SK-N-SH treated with all-trans-retinoic acid at 6 μM for 48 hours (cell line): ENCODE results near the gene INTS1.

Experiments used
- ATAC-seq: fragments of 200-7000 bp; cut with Tn5 transposase; 3 replicates; pipeline ENCODE4 v1.9.1; 2020; ENCODE audit warnings: mild to moderate bottlenecking, moderate library complexity
- BACH2 ChIP-seq: fragments of 250-450 bp; sonication (Bioruptor Pico); IDR thresholded peaks from 2 replicates; pipeline ENCODE4 v1.9.0; 2021; ENCODE audit warnings: mild to moderate bottlenecking, borderline replicate concordance
- CSDC2 ChIP-seq: fragments of 250-450 bp; sonication (Bioruptor Pico); IDR thresholded peaks from 2 replicates; pipeline ENCODE4 v1.5.0; 2020; ENCODE audit warnings: mild to moderate bottlenecking, moderate library complexity
- ESRRG ChIP-seq: fragments of 250-450 bp; sonication (Bioruptor Pico); IDR thresholded peaks from 2 replicates; pipeline ENCODE4 v1.6.1; 2021; ENCODE audit warnings: mild to moderate bottlenecking
- GLIS3 ChIP-seq: fragments of 250-450 bp; sonication (Bioruptor Pico); IDR thresholded peaks from 2 replicates; pipeline ENCODE4 v1.5.0; 2020; ENCODE audit warnings: mild to moderate bottlenecking, moderate library complexity
- OSR1 ChIP-seq: fragments of 250-450 bp; sonication (Bioruptor Pico); IDR thresholded peaks from 2 replicates; pipeline ENCODE4 v1.8.0; 2022; ENCODE audit warnings: moderate library complexity, mild to moderate bottlenecking, inconsistent platforms
- PATZ1 ChIP-seq: fragments of 250-450 bp; sonication (Bioruptor Pico); IDR thresholded peaks from 2 replicates; pipeline ENCODE4 v1.8.0; 2020; ENCODE audit warnings: mild to moderate bottlenecking, moderate library complexity, borderline replicate concordance
- POU6F1 ChIP-seq: fragments of 250-450 bp; sonication (Bioruptor Pico); IDR thresholded peaks from 2 replicates; pipeline ENCODE4 v1.8.0; 2021; ENCODE audit warnings: low read depth, mild to moderate bottlenecking, moderate library complexity, borderline replicate concordance
- PPARA ChIP-seq: fragments of 250-450 bp; sonication (Bioruptor Pico); IDR thresholded peaks from 2 replicates; pipeline ENCODE4 v1.5.0; 2020; ENCODE audit warnings: mild to moderate bottlenecking, borderline replicate concordance
- RARB ChIP-seq: fragments of 250-450 bp; sonication (Bioruptor Pico); IDR thresholded peaks from 2 replicates; pipeline ENCODE4 v1.8.0; 2021; ENCODE audit warnings: mild to moderate bottlenecking, moderate library complexity
- SNAI2 ChIP-seq: fragments of 250-450 bp; sonication (Bioruptor Pico); IDR thresholded peaks from 2 replicates; pipeline ENCODE4 v1.5.0; 2020; ENCODE audit warnings: mild to moderate bottlenecking, moderate library complexity
- TCF4 ChIP-seq: fragments of 250-450 bp; sonication (Bioruptor Pico); IDR thresholded peaks from 2 replicates; pipeline ENCODE4 v1.8.0; 2021; ENCODE audit warnings: mild to moderate bottlenecking, moderate library complexity, borderline replicate concordance
- TOX ChIP-seq: fragments of 250-450 bp; sonication (Bioruptor Pico); IDR thresholded peaks from 2 replicates; pipeline ENCODE4 v1.8.0; 2021; ENCODE audit warnings: mild to moderate bottlenecking, moderate library complexity, borderline replicate concordance
- ZC3H10 ChIP-seq: fragments of 250-450 bp; sonication (Bioruptor Pico); IDR thresholded peaks from 2 replicates; pipeline ENCODE4 v1.5.1; 2021; ENCODE audit warnings: mild to moderate bottlenecking, moderate library complexity
- ZFP3 ChIP-seq: fragments of 250-450 bp; sonication (Bioruptor Pico); IDR thresholded peaks from 2 replicates; pipeline ENCODE4 v1.5.0; 2020; ENCODE audit warnings: mild to moderate bottlenecking, moderate library complexity
- ZFP30 ChIP-seq: fragments of 450-650 bp; formaldehyde crosslinking; IDR thresholded peaks from 2 replicates; pipeline ENCODE4 v1.5.0; 2022; ENCODE audit warnings: mild to moderate bottlenecking, moderate library complexity
- ZNF565 ChIP-seq: fragments of 450-650 bp; formaldehyde crosslinking; conservative IDR thresholded peaks from 2 replicates; pipeline ENCODE4 v1.5.0; 2020; ENCODE audit warnings: low read depth, mild to moderate bottlenecking, moderate library complexity
- TF ChIP-seq, protein P1 (sequence below): fragments of 250-450 bp; sonication (Bioruptor Pico); IDR thresholded peaks from 2 replicates; pipeline ENCODE4 v1.5.0; 2020; ENCODE audit warnings: mild to moderate bottlenecking, moderate library complexity
- TF ChIP-seq, protein P2 (sequence below): fragments of 250-450 bp; sonication (Bioruptor Pico); IDR thresholded peaks from 2 replicates; pipeline ENCODE4 v1.5.1; 2020; ENCODE audit warnings: low read depth, mild to moderate bottlenecking, moderate library complexity

INTS1 gene

GRCh38 chr7:1499367-1500029 lies 4.7 kb downstream of the INTS1 start:
- TF ChIP-seq PPARA (CRISPR knock-in tag) (no peak), ESRRG (CRISPR knock-in tag) (no peak), GLIS3 (no peak), POU6F1 (CRISPR knock-in tag) (no peak), ZNF565 (CRISPR knock-in tag) (no peak), ZC3H10 (CRISPR knock-in tag) (no peak), BACH2 (no peak), ZFP30 (CRISPR knock-in tag) (no peak), OSR1 (CRISPR knock-in tag) (no peak), TCF4 (CRISPR knock-in tag) (no peak)
- TF ChIP-seq, all 23 proteins: peak for 0
- ATAC-seq: no peak

- ATAC-seq: no peak
- TF ChIP-seq SNAI2 (CRISPR knock-in tag) (no peak), OSR1 (CRISPR knock-in tag) (no peak), ZFP30 (CRISPR knock-in tag) (no peak), ESRRG (CRISPR knock-in tag) (no peak), RARB (CRISPR knock-in tag) (no peak), GLIS3 (no peak), ZNF565 (CRISPR knock-in tag) (no peak), ZC3H10 (CRISPR knock-in tag) (no peak), ZFP3 (CRISPR knock-in tag) (no peak), BACH2 (no peak), TOX (no peak), CSDC2 (CRISPR knock-in tag) (no peak), POU6F1 (CRISPR knock-in tag) (no peak), PATZ1 (no peak)
- TF ChIP-seq, protein P1, sequence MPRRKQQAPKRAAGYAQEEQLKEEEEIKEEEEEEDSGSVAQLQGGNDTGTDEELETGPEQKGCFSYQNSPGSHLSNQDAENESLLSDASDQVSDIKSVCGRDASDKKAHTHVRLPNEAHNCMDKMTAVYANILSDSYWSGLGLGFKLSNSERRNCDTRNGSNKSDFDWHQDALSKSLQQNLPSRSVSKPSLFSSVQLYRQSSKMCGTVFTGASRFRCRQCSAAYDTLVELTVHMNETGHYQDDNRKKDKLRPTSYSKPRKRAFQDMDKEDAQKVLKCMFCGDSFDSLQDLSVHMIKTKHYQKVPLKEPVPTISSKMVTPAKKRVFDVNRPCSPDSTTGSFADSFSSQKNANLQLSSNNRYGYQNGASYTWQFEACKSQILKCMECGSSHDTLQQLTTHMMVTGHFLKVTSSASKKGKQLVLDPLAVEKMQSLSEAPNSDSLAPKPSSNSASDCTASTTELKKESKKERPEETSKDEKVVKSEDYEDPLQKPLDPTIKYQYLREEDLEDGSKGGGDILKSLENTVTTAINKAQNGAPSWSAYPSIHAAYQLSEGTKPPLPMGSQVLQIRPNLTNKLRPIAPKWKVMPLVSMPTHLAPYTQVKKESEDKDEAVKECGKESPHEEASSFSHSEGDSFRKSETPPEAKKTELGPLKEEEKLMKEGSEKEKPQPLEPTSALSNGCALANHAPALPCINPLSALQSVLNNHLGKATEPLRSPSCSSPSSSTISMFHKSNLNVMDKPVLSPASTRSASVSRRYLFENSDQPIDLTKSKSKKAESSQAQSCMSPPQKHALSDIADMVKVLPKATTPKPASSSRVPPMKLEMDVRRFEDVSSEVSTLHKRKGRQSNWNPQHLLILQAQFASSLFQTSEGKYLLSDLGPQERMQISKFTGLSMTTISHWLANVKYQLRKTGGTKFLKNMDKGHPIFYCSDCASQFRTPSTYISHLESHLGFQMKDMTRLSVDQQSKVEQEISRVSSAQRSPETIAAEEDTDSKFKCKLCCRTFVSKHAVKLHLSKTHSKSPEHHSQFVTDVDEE (CRISPR knock-in tag): no peak
- TF ChIP-seq, protein P2, sequence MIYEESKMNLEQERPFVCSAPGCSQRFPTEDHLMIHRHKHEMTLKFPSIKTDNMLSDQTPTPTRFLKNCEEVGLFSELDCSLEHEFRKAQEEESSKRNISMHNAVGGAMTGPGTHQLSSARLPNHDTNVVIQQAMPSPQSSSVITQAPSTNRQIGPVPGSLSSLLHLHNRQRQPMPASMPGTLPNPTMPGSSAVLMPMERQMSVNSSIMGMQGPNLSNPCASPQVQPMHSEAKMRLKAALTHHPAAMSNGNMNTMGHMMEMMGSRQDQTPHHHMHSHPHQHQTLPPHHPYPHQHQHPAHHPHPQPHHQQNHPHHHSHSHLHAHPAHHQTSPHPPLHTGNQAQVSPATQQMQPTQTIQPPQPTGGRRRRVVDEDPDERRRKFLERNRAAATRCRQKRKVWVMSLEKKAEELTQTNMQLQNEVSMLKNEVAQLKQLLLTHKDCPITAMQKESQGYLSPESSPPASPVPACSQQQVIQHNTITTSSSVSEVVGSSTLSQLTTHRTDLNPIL: no peak
Observed at GRCh38 chr7:1498370-1499305, 5.6 kb downstream of the INTS1 start.
